Measurements from ENCODE around the gene SNHG17. TPM values are rescaled to one million over a fixed set of nuclear protein-coding genes. Genes with fewer than 3 reads are reported as not detected.

SNHG17 gene
- total RNA-seq, 4 donors from 2014 or later: 0.59 to 58.9 (median 9.3) TPM

DNA sequence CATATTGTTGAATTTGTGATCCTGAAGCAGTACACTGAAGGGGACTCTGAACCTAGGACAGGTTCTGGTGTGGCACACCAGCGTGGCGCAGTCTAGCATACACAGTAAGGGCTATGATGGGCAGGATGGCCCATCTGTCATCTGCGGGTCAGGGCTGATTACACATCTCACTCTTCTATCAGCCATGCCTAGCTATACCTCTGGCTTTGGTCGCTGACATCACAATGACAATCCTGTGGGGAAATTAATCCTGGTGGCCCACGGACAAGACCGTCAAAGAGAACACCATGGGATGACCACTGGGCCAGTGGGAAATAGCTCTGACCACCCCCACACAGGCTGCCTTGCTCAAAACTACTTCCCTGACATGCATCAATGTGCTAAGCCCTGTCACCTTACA, 2.8 kb downstream of the SNHG17 start:
- H3K36me3 ChIP-seq: no peaks in the 10 kb centered on the region
- no peak overlapping the region for H3K27ac ChIP-seq
- intact Hi-C loops (cut with DNase I; ENCODE audit: low total_unique reads): no loop called here
- DNase-seq: no peak
- H3K4me1 ChIP-seq: no peaks in the 10 kb centered on the region
- no peaks in the 10 kb centered on the region for H3K27me3 ChIP-seq
- no peak overlapping the region for H3K4me3 ChIP-seq
- peaks cover 0 to 4% of the 10 kb centered on the region in 2 donors for H3K9me3 ChIP-seq
- TF ChIP-seq, protein P1, sequence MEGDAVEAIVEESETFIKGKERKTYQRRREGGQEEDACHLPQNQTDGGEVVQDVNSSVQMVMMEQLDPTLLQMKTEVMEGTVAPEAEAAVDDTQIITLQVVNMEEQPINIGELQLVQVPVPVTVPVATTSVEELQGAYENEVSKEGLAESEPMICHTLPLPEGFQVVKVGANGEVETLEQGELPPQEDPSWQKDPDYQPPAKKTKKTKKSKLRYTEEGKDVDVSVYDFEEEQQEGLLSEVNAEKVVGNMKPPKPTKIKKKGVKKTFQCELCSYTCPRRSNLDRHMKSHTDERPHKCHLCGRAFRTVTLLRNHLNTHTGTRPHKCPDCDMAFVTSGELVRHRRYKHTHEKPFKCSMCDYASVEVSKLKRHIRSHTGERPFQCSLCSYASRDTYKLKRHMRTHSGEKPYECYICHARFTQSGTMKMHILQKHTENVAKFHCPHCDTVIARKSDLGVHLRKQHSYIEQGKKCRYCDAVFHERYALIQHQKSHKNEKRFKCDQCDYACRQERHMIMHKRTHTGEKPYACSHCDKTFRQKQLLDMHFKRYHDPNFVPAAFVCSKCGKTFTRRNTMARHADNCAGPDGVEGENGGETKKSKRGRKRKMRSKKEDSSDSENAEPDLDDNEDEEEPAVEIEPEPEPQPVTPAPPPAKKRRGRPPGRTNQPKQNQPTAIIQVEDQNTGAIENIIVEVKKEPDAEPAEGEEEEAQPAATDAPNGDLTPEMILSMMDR (IDR thresholded peaks at IDR 0.05): no peak
- TF ChIP-seq POLR2A (IDR thresholded peaks at IDR 0.05): no peak

DNA sequence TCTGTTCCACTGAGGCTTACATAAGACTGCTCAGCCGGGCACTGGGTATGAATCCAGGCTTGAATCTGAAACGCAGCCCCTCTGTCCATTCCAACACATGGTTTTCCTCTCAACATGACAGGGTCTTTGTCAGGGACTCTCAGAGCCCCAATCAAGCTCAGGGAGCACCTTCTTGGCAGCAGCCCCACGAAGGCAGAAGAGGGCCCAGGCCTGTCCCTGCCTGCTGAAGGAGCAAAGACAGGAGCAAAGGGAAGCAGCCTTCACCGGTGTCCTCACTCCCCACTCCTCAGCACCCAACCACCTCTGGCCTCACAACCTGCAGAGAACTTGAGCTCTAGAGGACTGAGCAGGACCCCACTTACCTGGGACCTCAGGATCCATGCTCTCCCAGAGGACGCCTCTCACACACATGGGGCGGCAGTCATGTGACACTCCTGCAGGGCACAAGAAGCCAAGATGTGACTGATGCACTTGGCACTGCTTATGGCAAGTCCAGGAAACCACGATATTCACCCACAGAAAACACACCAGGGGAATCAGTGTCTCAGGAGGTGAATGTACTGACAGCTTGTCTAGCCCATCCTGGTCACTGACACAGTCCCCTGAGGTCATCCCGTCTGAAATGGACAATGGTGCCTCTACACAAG, 4.3 kb downstream of the SNHG17 start:
- intact Hi-C loops (cut with DNase I; ENCODE audit: low total_unique reads): no loop called here
- no peak overlapping the region for H3K4me3 ChIP-seq
- H3K9me3 ChIP-seq: peaks cover 0 to 4% of the 10 kb centered on the region in 2 donors
- H3K36me3 ChIP-seq: no peaks in the 10 kb centered on the region
- TF ChIP-seq POLR2A (IDR thresholded peaks at IDR 0.05): no peak
- TF ChIP-seq, protein P1 (IDR thresholded peaks at IDR 0.05): no peak
- DNase-seq: no peak
- H3K4me1 ChIP-seq: no peaks in the 10 kb centered on the region
- no peak overlapping the region for H3K27ac ChIP-seq
- no peaks in the 10 kb centered on the region for H3K27me3 ChIP-seq

DNA sequence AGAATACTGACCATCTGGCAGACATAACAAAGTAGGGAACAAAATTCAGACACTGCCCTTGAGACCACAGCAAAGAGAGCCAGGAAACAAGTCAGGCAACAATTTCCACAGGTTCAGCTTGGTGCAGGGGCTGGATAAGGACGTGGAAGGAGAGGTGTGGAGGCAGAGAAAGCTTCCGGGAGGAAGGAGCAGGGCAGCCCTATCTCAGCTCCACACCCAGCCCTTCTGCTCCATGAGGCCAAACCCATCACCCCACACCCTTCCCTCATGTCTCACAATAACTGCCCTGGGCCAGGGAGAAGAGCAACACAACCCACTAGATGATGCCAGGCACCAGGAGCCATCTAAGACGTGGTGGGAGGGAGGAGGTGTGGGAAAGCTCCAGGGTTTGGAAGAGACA, 5.8 kb downstream of the SNHG17 start:
- no peaks in the 10 kb centered on the region for H3K27me3 ChIP-seq
- intact Hi-C loops (cut with DNase I; ENCODE audit: low total_unique reads): no loop called here
- H3K4me1 ChIP-seq: no peaks in the 10 kb centered on the region
- H3K36me3 ChIP-seq: no peaks in the 10 kb centered on the region
- H3K4me3 ChIP-seq: no peak overlapping the region
- TF ChIP-seq, protein P1 (IDR thresholded peaks at IDR 0.05): no peak
- no peak for TF ChIP-seq POLR2A (IDR thresholded peaks at IDR 0.05)
- peaks cover 0 to 4% of the 10 kb centered on the region in 2 donors for H3K9me3 ChIP-seq
- no peak for DNase-seq
- H3K27ac ChIP-seq: no peak overlapping the region

DNA sequence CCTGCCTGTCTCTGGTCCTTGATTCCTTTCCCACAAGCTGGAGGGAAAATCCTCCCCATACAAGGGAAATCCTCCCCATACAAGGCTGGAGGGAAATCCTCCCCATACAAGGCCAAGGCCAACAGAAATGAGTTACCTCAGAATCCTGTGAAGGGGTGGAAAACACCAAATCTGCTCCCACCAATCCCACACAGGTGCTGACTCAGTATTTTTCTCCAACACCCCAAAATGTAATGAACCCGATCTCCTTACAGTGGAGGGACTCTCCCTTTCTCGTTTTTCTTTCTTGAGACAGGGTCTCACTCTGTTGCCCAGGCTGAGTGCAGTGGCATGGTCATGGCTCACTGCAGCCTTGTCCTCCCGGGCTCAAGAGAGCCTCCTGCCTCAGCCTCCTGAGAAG, 6.3 kb downstream of the SNHG17 start:
- DNase-seq: no peak
- Histone ChIP-seq H3K9me3 (peaks cover 0 to 4% of the 10 kb centered on the region in 2 donors), H3K4me1 (no peaks in the 10 kb centered on the region), H3K4me3 (no peak overlapping the region), H3K27me3 (no peaks in the 10 kb centered on the region), H3K27ac (no peak overlapping the region), H3K36me3 (no peaks in the 10 kb centered on the region)
- no peak for TF ChIP-seq POLR2A (IDR thresholded peaks at IDR 0.05)
- TF ChIP-seq, protein P1 (IDR thresholded peaks at IDR 0.05): no peak
- intact Hi-C loops (cut with DNase I; ENCODE audit: low total_unique reads): no loop called here

DNA sequence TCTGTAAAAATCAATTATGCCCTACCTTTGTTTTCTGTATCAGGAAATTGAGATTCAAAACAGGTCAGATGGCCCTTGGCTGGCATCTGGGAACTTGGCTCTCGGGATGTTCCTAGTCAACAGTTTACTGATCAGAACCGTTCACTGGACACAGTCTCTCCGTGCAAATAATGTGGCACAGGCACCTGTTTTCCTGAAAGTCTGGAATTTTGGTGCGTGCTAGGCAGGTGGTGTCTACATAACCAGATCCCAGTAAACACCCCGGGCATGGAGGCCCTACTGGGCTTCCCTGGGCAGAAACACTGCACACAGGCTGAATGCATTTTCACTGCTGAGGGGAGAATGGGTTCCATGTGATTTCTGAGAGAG, 7.5 kb downstream of the SNHG17 start:
- intact Hi-C loops (cut with DNase I; ENCODE audit: low total_unique reads): no loop called here
- TF ChIP-seq POLR2A (IDR thresholded peaks at IDR 0.05): no peak
- TF ChIP-seq, protein P1 (IDR thresholded peaks at IDR 0.05): no peak
- Histone ChIP-seq H3K27ac (no peak overlapping the region), H3K4me3 (no peak overlapping the region), H3K4me1 (no peaks in the 10 kb centered on the region), H3K27me3 (no peaks in the 10 kb centered on the region), H3K9me3 (peaks cover 0 to 4% of the 10 kb centered on the region in 2 donors), H3K36me3 (no peaks in the 10 kb centered on the region)
- DNase-seq: no peak

Data from uterus (tissue), 4 donors.